Endothelial cell of umbilical vein (primary cell): ENCODE measurements around the gene AADAT. TPM values are rescaled to one million over a fixed set of nuclear protein-coding genes. Genes with fewer than 3 reads are reported as not detected.

Experiments used
- BruUV-seq: library from RNA; stranded (reverse); fragments of 400-500 nt; replicated peaks from 2 replicates; lab custom pipeline; 2021; lab: Mats Ljungman, UMichigan
- CTCF ChIA-PET: fragments of 300-600, 350-600 bp; sonication (Branson Sonifier 250); formaldehyde crosslinking; loops from one replicate; lab custom pipeline; 2021; ENCODE audit warnings: antibody characterized with exemption, inconsistent platforms; lab: Charles Lee
- POLR2A ChIA-PET: fragments of 300-600, 350-600 bp; sonication (Branson Sonifier 250); formaldehyde crosslinking; loops from one replicate; lab custom pipeline; 2021; ENCODE audit warnings: antibody characterized with exemption, inconsistent platforms; lab: Charles Lee
- DNase-seq: peaks from one replicate; pipeline ENCODE4 v3.0.0-alpha.2; 2011; ENCODE audit warnings: low read depth, low spot score
- FAIRE-seq: peaks from 2 replicates; lab custom pipeline; 2011; peaks lifted over from hg19 to GRCh38; lab: Jason Lieb, UNC
- H2AFZ ChIP-seq: 2 replicates; pipeline ENCODE4 v1.6.0; 2012; ENCODE audit warnings: low read depth, low read length, control low read depth, inconsistent platforms
- H3K27ac ChIP-seq: 2 replicates; pipeline ENCODE4 v1.5.1; 2011; ENCODE audit warnings: low read depth, mild to moderate bottlenecking, control low read depth, low read length, moderate library complexity; ENCODE audit not compliant: insufficient read depth
- H3K27me3 ChIP-seq, 2 experiments: 2 replicates each; pipeline versions ENCODE4 v1.6.0 to v1.6.1; 2011; ENCODE audit warnings: low read length in 2 of 2, mixed read lengths in 1 of 2; ENCODE audit not compliant: control insufficient read depth in 2 of 2, insufficient read depth in 2 of 2
- H3K36me3 ChIP-seq, 2 experiments: 2 replicates in 1 of 2; 3 replicates in 1 of 2; pipeline ENCODE4 v1.5.1; 2011; ENCODE audit warnings: low read length in 2 of 2, mild to moderate bottlenecking in 1 of 2, moderate library complexity in 1 of 2; ENCODE audit not compliant: control insufficient read depth in 2 of 2, insufficient read depth in 2 of 2; ENCODE audit errors: extremely low read depth in 1 of 2
- H3K4me1 ChIP-seq: 3 replicates; pipeline ENCODE4 v1.5.1; 2011; ENCODE audit warnings: mild to moderate bottlenecking, low read length; ENCODE audit not compliant: control insufficient read depth, insufficient read depth; ENCODE audit errors: extremely low read depth
- H3K4me2 ChIP-seq: 2 replicates; pipeline ENCODE4 v1.6.1; 2011; ENCODE audit warnings: low read length, control low read depth, mixed read lengths; ENCODE audit not compliant: insufficient read depth
- H3K4me3 ChIP-seq, 3 experiments: fragments of 200-600 bp in 1 of 3; sonication (generic), shearing (Covaris generic) in 1 of 3; replicated peaks in 1 of 3; 2 replicates each; pipeline ENCODE4 v1.5.1; 2011 to 2016; ENCODE audit warnings: control low read depth in 3 of 3, low read length in 3 of 3, mild to moderate bottlenecking in 2 of 3, inconsistent platforms in 1 of 3, low read depth in 1 of 3, moderate library complexity in 1 of 3; ENCODE audit not compliant: insufficient read depth in 1 of 3
- H3K79me2 ChIP-seq: 2 replicates; pipeline ENCODE4 v1.6.0; 2012; ENCODE audit warnings: low read length, inconsistent platforms; ENCODE audit not compliant: control insufficient read depth, insufficient read depth
- H3K9ac ChIP-seq: replicated peaks from 2 replicates; pipeline ENCODE3; 2011; ENCODE audit warnings: low read length, control low read depth; ENCODE audit not compliant: insufficient read depth; ENCODE audit errors: extremely low read depth
- H3K9me1 ChIP-seq: replicated peaks from 3 replicates; pipeline ENCODE4 v1.6.0; 2011; ENCODE audit warnings: mild to moderate bottlenecking, low read length; ENCODE audit not compliant: control insufficient read depth, insufficient read depth; ENCODE audit errors: extremely low read depth
- H3K9me3 ChIP-seq: replicated peaks from 2 replicates; pipeline ENCODE4 v1.5.1; 2012; ENCODE audit warnings: low read length, inconsistent platforms; ENCODE audit not compliant: control insufficient read depth, insufficient read depth
- H4K20me1 ChIP-seq: replicated peaks from 2 replicates; pipeline ENCODE3; 2011; ENCODE audit warnings: mild to moderate bottlenecking, low read length; ENCODE audit not compliant: control insufficient read depth, insufficient read depth; ENCODE audit errors: extremely low read depth
- CTCF ChIP-seq, 2 donors: IDR thresholded peaks; 1 replicate in 1 of 2; 2 replicates in 1 of 2; pipeline ENCODE4 v1.5.1; 2011; ENCODE audit warnings: low read length in 2 of 2, mild to moderate bottlenecking in 2 of 2, moderate library complexity in 2 of 2, control low read depth in 1 of 2, inconsistent platforms in 1 of 2, low read depth in 1 of 2; ENCODE audit not compliant: insufficient read depth in 1 of 2; ENCODE audit errors: extremely low read depth in 1 of 2
- EZH2 ChIP-seq: IDR thresholded peaks from 2 replicates; pipeline ENCODE4 v1.6.1; 2012; ENCODE audit warnings: borderline replicate concordance, low read depth, mild to moderate bottlenecking, moderate library complexity, low read length, inconsistent platforms; ENCODE audit not compliant: severe bottlenecking
- FOS ChIP-seq: IDR thresholded peaks from 2 replicates; pipeline ENCODE4 v1.6.1; 2011; ENCODE audit warnings: mild to moderate bottlenecking, low read length, moderate library complexity, borderline replicate concordance; ENCODE audit not compliant: insufficient read depth
- GATA2 ChIP-seq: IDR thresholded peaks from 2 replicates; pipeline ENCODE4 v1.7.0; 2011; ENCODE audit warnings: low read depth, mild to moderate bottlenecking, moderate library complexity, mixed read lengths, low read length; ENCODE audit not compliant: insufficient read length, insufficient read depth
- JUN ChIP-seq: IDR thresholded peaks from 2 replicates; pipeline ENCODE4 v1.6.1; 2011; ENCODE audit warnings: borderline replicate concordance, low read depth; ENCODE audit not compliant: insufficient read length, insufficient read depth
- MAX ChIP-seq: IDR thresholded peaks from 2 replicates; pipeline ENCODE4 v1.6.1; 2011; ENCODE audit not compliant: insufficient read depth, insufficient read length
- MYC ChIP-seq: IDR thresholded peaks from one replicate; pipeline ENCODE4 v1.6.1; 2011; ENCODE audit warnings: mild to moderate bottlenecking, low read depth, low read length
- POLR2A ChIP-seq: IDR thresholded peaks from 2 replicates; pipeline ENCODE4 v1.6.1; 2012; ENCODE audit warnings: low read depth, mild to moderate bottlenecking, control low read depth, low read length
- POLR2AphosphoS5 ChIP-seq: IDR thresholded peaks from 2 replicates; pipeline ENCODE4 v1.6.1; 2012; ENCODE audit warnings: low read depth, mild to moderate bottlenecking, control low read depth, low read length, moderate library complexity; ENCODE audit not compliant: insufficient read depth
- dilution Hi-C: fragments of 300-500 bp; cut with MboI; formaldehyde crosslinking; loops from one replicate; pipeline ENCODE4 v1.15.0; 2019; ENCODE audit warnings: low sequenced_read_pairs; ENCODE audit not compliant: extremely low pct_ligation_motif_present
- intact Hi-C: fragments of 100-400 bp; cut with micrococcal nuclease; formaldehyde crosslinking; loops from one replicate; pipeline ENCODE4 v1.10.0; 2022
- polyA plus RNA-seq, 4 experiments: library from polyadenylated mRNA; depleted of rRNA in 3 of 4; stranded (reverse) in 3 of 4; unstranded in 1 of 4; fragments of >200 nt; gene quantifications; 2 replicates each; pipeline versions ENCODE4 v1.2.1 to v1.2.3, GENCODE V29; 2011 to 2012; ENCODE audit warnings: missing spikeins in 1 of 4
- total RNA-seq: library from RNA; stranded (reverse); gene quantifications from 2 replicates; pipeline ENCODE4 v1.2.3, GENCODE V29; 2021

The AADAT gene
- total and polyA plus RNA-seq, 2 donors (not counting 3 experiments of a cell fraction or from before 2014, with no cell fraction given) = 1.8 to 2.5 TPM

- CTCF ChIA-PET = no interaction called here
- intact Hi-C loops = no loop called here
Measured at GRCh38 chr4:170035231-170035630, 54.5 kb downstream of the AADAT start.

More at GRCh38 chr4:170035231-170035630, 54.5 kb downstream of the AADAT start:
- H3K9ac ChIP-seq = no peak overlapping the region
- no peaks in the 10 kb centered on the region for H4K20me1 ChIP-seq
- H3K4me2 ChIP-seq = no peak overlapping the region
- FAIRE-seq = no peak
- TF ChIP-seq MAX (no peak), CTCF (IDR thresholded peaks at IDR 0.05; ENCODE audit: extremely low read depth in 1 of 2, insufficient read depth in 1 of 2, low read depth in 1 of 2, low read length in 2 of 2) (no peak), FOS (no peak), POLR2AphosphoS5 (no peak), EZH2 (no peak), JUN (no peak), POLR2A (no peak), MYC (no peak), GATA2 (no peak)
- H3K9me3 ChIP-seq = no peaks in the 10 kb centered on the region
- no peak for DNase-seq
- H3K4me1 ChIP-seq = no peaks in the 10 kb centered on the region
- dilution Hi-C loops = no loop called here
- H2AFZ ChIP-seq = no peak overlapping the region
- no peak overlapping the region for H3K4me3 ChIP-seq
- BruUV-seq = no TSS peak
- POLR2A ChIA-PET = no interaction called here
- H3K36me3 ChIP-seq = no peaks in the 10 kb centered on the region
- H3K79me2 ChIP-seq = no peaks in the 10 kb centered on the region
- no peaks in the 10 kb centered on the region for H3K9me1 ChIP-seq
- no peak overlapping the region for H3K27ac ChIP-seq
- H3K27me3 ChIP-seq = peaks cover 8% of the 10 kb centered on the region in 2 experiments
